Neural cell (in vitro differentiated cells): ENCODE data around the gene DNAH6. TPM values are rescaled to one million over a fixed set of nuclear protein-coding genes. Genes with fewer than 3 reads are reported as not detected.
A peak's percentile ranks its signal among the peaks of the same experiment; 100 is the strongest.

Experiments
- H2AFZ ChIP-seq: fragments of 200-600, 300-800 bp; sonication (generic), shearing (Covaris generic); 2 replicates; pipeline ENCODE4 v1.6.0; 2014; ENCODE audit warnings: low read depth, mild to moderate bottlenecking, antibody characterized with exemption, low read length, moderate library complexity
- H3F3A ChIP-seq: fragments of 200-600 bp; shearing (Covaris generic); 2 replicates; pipeline ENCODE4 v1.6.1; 2016; ENCODE audit warnings: mild to moderate bottlenecking, moderate library complexity, mixed read lengths, antibody characterized with exemption, low read length; ENCODE audit not compliant: insufficient read depth, poor library complexity, severe bottlenecking
- H3K27ac ChIP-seq: fragments of 200-600, 300-800 bp; sonication (generic), shearing (Covaris generic); 2 replicates; pipeline ENCODE4 v1.5.1; 2014; ENCODE audit warnings: mild to moderate bottlenecking, low read length, moderate library complexity
- H3K27me3 ChIP-seq: fragments of 300-800, 200-600 bp; sonication (generic), shearing (Covaris generic); 2 replicates; pipeline ENCODE4 v1.6.0; 2014; ENCODE audit warnings: mild to moderate bottlenecking, low read depth, low read length, moderate library complexity; ENCODE audit not compliant: insufficient read depth
- H3K36me3 ChIP-seq: fragments of 300-800, 200-600 bp; sonication (generic), shearing (Covaris generic); 2 replicates; pipeline ENCODE4 v1.5.1; 2014; ENCODE audit warnings: mild to moderate bottlenecking, antibody characterized with exemption, low read length, moderate library complexity; ENCODE audit not compliant: insufficient read depth
- H3K4me2 ChIP-seq: fragments of 300-800, 200-600 bp; sonication (generic), shearing (Covaris generic); 2 replicates; pipeline ENCODE4 v1.6.0; 2014; ENCODE audit warnings: mild to moderate bottlenecking, low read length
- H3K4me3 ChIP-seq: fragments of 300-800, 200-600 bp; sonication (generic), shearing (Covaris generic); 2 replicates; pipeline ENCODE4 v1.5.1; 2014; ENCODE audit warnings: mild to moderate bottlenecking, low read length, moderate library complexity
- H3K79me2 ChIP-seq: fragments of 200-600 bp; shearing (Covaris generic); replicated peaks from 2 replicates; pipeline ENCODE4 v1.6.0; 2014; ENCODE audit warnings: mild to moderate bottlenecking, low read length, moderate library complexity; ENCODE audit not compliant: insufficient read depth
- H3K9ac ChIP-seq: fragments of 300-800, 200-600 bp; sonication (generic), shearing (Covaris generic); 2 replicates; pipeline ENCODE4 v1.6.1; 2016; ENCODE audit warnings: mild to moderate bottlenecking, low read length, mixed read lengths
- H3K9me2 ChIP-seq: fragments of 200-600 bp; shearing (Covaris generic); 2 replicates; pipeline ENCODE4 v1.6.1; 2016; ENCODE audit warnings: mild to moderate bottlenecking, low read length, mixed read lengths; ENCODE audit not compliant: insufficient read depth
- H3K9me3 ChIP-seq: fragments of 200-600, 300-800 bp; sonication (generic), shearing (Covaris generic); 2 replicates; pipeline ENCODE4 v1.6.1; 2016; ENCODE audit warnings: mild to moderate bottlenecking, mixed run types, low read length, moderate library complexity, mixed read lengths
- H4K20me1 ChIP-seq: fragments of 200-600 bp; shearing (Covaris generic); 2 replicates; pipeline ENCODE4 v1.6.1; 2016; ENCODE audit warnings: mild to moderate bottlenecking, mixed run types; ENCODE audit not compliant: insufficient read depth
- EP300 ChIP-seq: fragments of 450-650 bp; conservative IDR thresholded peaks from 2 replicates; pipeline ENCODE4 v1.6.1; 2014; ENCODE audit warnings: antibody characterized with exemption, mild to moderate bottlenecking, moderate library complexity; ENCODE audit not compliant: poor library complexity, severe bottlenecking
- EZH2 ChIP-seq: fragments of 200-600, 300-800 bp; shearing (Covaris generic), sonication (generic); IDR thresholded peaks from 2 replicates; pipeline ENCODE4 v1.6.1; 2014; ENCODE audit warnings: antibody characterized with exemption, low read length, borderline replicate concordance, mild to moderate bottlenecking; ENCODE audit not compliant: insufficient read depth, poor library complexity, severe bottlenecking
- MXI1 ChIP-seq: fragments of 450-650 bp; conservative IDR thresholded peaks from 2 replicates; pipeline ENCODE4 v1.6.1; 2014; ENCODE audit warnings: antibody characterized with exemption, mild to moderate bottlenecking; ENCODE audit not compliant: poor library complexity, severe bottlenecking
- POLR2AphosphoS5 ChIP-seq: IDR thresholded peaks from 2 replicates; pipeline ENCODE4 v1.6.1; 2012
- RAD21 ChIP-seq: fragments of 450-650 bp; conservative IDR thresholded peaks from 2 replicates; pipeline ENCODE4 v1.6.1; 2014; ENCODE audit warnings: antibody characterized with exemption, mild to moderate bottlenecking, moderate library complexity
- SMC3 ChIP-seq: fragments of 450-650 bp; conservative IDR thresholded peaks from 2 replicates; pipeline ENCODE4 v1.6.1; 2014; ENCODE audit warnings: antibody characterized with exemption, mild to moderate bottlenecking, moderate library complexity; ENCODE audit not compliant: poor library complexity
- TAF1 ChIP-seq: IDR thresholded peaks from 2 replicates; pipeline ENCODE4 v1.6.1; 2012; ENCODE audit warnings: low read depth
- polyA plus RNA-seq: library from polyadenylated mRNA; depleted of rRNA; stranded (reverse); fragments of >200 nt; gene quantifications from 2 replicates; pipeline ENCODE4 v1.2.3, GENCODE V29; 2014
- TF ChIP-seq, protein P1 (sequence below): fragments of 450-650 bp; IDR thresholded peaks from 2 replicates; pipeline ENCODE4 v1.5.1; 2014; ENCODE audit warnings: antibody characterized with exemption, mild to moderate bottlenecking, moderate library complexity; ENCODE audit not compliant: poor library complexity, severe bottlenecking
- TF ChIP-seq, protein P2 (sequence below): IDR thresholded peaks from 2 replicates; pipeline ENCODE4 v1.6.1; 2012; ENCODE audit warnings: borderline replicate concordance

DNAH6 gene
- polyA plus RNA-seq, 1 donor from 2014 or later: 2.1 TPM

DNA sequence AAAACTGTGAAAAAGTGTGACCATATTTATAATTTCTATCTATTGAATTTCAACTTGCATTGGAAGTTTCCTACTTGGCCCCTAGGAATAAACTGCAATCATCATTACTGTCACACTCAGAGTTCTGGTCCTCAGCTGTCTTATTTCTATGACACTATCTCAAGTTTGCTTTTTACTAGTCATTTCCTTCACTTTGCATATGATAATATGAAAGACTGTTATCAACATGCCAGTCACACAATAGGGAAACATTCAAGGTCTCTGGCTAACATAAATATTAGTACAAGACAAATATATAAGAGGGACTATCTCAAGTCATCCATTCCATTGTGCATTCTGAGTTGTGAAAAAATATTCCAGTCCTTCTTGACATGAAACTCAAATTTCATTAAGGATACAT, 28.7 kb downstream of the DNAH6 start (continued):
- TF ChIP-seq RAD21 (no peak), EP300 (peak; percentile 93)

DNA sequence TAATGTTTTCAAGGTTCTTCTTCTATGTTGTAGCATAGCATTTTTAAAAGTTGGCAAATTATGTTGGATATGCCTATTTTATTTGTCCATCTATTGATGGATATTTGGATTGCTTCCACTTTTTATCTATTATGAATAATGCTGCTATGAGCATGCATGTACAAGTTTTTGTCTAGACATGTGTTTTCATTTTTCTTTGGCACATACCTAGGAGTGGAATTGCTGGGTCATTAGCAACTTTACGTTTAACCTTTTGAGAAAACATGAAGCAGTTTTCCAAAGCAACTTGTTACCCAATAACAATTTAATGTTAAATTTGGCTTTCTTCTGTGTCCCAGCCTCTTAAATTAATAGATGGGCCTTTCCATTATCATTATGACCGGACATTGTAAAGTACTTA, 30.3 kb downstream of the DNAH6 start:
- Histone ChIP-seq H3F3A (no peaks in the 10 kb centered on the region), H3K27ac (no peak overlapping the region), H4K20me1 (no peaks in the 10 kb centered on the region), H3K4me2 (no peak overlapping the region), H3K4me3 (no peak overlapping the region), H3K27me3 (no peaks in the 10 kb centered on the region), H3K79me2 (no peaks in the 10 kb centered on the region), H2AFZ (no peak overlapping the region), H3K9ac (no peak overlapping the region), H3K36me3 (no peaks in the 10 kb centered on the region), H3K9me3 (no peaks in the 10 kb centered on the region), H3K9me2 (no peaks in the 10 kb centered on the region)
- TF ChIP-seq EZH2 (no peak), EP300 (no peak), MXI1 (no peak), TAF1 (no peak), SMC3 (no peak), POLR2AphosphoS5 (no peak), RAD21 (no peak)
- TF ChIP-seq, protein P1, sequence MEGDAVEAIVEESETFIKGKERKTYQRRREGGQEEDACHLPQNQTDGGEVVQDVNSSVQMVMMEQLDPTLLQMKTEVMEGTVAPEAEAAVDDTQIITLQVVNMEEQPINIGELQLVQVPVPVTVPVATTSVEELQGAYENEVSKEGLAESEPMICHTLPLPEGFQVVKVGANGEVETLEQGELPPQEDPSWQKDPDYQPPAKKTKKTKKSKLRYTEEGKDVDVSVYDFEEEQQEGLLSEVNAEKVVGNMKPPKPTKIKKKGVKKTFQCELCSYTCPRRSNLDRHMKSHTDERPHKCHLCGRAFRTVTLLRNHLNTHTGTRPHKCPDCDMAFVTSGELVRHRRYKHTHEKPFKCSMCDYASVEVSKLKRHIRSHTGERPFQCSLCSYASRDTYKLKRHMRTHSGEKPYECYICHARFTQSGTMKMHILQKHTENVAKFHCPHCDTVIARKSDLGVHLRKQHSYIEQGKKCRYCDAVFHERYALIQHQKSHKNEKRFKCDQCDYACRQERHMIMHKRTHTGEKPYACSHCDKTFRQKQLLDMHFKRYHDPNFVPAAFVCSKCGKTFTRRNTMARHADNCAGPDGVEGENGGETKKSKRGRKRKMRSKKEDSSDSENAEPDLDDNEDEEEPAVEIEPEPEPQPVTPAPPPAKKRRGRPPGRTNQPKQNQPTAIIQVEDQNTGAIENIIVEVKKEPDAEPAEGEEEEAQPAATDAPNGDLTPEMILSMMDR: no peak
- TF ChIP-seq, protein P2, sequence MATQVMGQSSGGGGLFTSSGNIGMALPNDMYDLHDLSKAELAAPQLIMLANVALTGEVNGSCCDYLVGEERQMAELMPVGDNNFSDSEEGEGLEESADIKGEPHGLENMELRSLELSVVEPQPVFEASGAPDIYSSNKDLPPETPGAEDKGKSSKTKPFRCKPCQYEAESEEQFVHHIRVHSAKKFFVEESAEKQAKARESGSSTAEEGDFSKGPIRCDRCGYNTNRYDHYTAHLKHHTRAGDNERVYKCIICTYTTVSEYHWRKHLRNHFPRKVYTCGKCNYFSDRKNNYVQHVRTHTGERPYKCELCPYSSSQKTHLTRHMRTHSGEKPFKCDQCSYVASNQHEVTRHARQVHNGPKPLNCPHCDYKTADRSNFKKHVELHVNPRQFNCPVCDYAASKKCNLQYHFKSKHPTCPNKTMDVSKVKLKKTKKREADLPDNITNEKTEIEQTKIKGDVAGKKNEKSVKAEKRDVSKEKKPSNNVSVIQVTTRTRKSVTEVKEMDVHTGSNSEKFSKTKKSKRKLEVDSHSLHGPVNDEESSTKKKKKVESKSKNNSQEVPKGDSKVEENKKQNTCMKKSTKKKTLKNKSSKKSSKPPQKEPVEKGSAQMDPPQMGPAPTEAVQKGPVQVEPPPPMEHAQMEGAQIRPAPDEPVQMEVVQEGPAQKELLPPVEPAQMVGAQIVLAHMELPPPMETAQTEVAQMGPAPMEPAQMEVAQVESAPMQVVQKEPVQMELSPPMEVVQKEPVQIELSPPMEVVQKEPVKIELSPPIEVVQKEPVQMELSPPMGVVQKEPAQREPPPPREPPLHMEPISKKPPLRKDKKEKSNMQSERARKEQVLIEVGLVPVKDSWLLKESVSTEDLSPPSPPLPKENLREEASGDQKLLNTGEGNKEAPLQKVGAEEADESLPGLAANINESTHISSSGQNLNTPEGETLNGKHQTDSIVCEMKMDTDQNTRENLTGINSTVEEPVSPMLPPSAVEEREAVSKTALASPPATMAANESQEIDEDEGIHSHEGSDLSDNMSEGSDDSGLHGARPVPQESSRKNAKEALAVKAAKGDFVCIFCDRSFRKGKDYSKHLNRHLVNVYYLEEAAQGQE: no peak

DNA sequence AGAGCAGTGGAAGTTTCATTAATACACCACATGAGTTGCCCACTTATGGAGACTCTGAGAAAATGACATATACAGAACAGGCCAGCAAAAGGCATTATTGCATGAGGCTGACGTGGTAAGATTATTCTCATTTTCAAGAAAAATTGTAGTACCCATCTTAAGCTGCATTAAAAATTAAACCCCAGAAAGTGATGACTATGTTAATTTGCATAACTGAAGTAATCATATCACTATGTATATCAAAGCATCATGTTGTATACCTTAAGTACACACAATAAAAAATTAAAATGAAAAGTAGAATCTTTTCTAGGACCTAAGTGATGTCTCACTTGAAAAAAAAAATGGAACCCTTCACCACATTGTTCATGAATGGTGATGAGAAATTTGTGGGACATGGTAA, 32.0 kb downstream of the DNAH6 start:
- Histone ChIP-seq H3K9ac (no peak overlapping the region), H2AFZ (no peak overlapping the region), H3F3A (no peaks in the 10 kb centered on the region), H3K36me3 (no peaks in the 10 kb centered on the region), H3K4me3 (no peak overlapping the region), H4K20me1 (no peaks in the 10 kb centered on the region), H3K27ac (no peak overlapping the region), H3K79me2 (no peaks in the 10 kb centered on the region), H3K9me2 (no peaks in the 10 kb centered on the region), H3K27me3 (no peaks in the 10 kb centered on the region), H3K4me2 (no peak overlapping the region), H3K9me3 (no peaks in the 10 kb centered on the region)
- TF ChIP-seq RAD21 (no peak), POLR2AphosphoS5 (no peak), MXI1 (no peak), EZH2 (no peak), TAF1 (no peak), SMC3 (no peak), EP300 (no peak)
- TF ChIP-seq, protein P2: no peak
- TF ChIP-seq, protein P1: no peak
